Stimulated activated memory B cell treated with anti-CD40 and anti-IgM and Interleukin-4, amounts not matched to agents 10 μg/mL and 1 μg/mL and 100 μg/mL, for 72 hours (primary cell): Measurements from ENCODE around the gene LIN28B.
"Not testable (repeated sequence)": the region's sequence is repeated elsewhere in the genome, so short reads cannot be mapped to it uniquely, and the experiment has no call there.

Experiments used
- ATAC-seq: fragments of 150-1000 bp; cut with Tn5 transposase; 2 replicates; pipeline ENCODE4 v1.10.0; 2021
- H3K27ac Mint-ChIP-seq: one replicate; pipeline ENCODE4 v1.8.0; 2022; ENCODE audit warnings: mild to moderate bottlenecking, mixed read lengths
- H3K27me3 Mint-ChIP-seq: one replicate; pipeline ENCODE4 v1.8.0; 2022; ENCODE audit warnings: mixed read lengths
- H3K36me3 Mint-ChIP-seq: one replicate; pipeline ENCODE4 v1.8.0; 2022; ENCODE audit warnings: mixed read lengths
- H3K4me1 Mint-ChIP-seq: one replicate; pipeline ENCODE4 v1.8.0; 2022; ENCODE audit warnings: mixed read lengths
- H3K4me3 Mint-ChIP-seq: one replicate; pipeline ENCODE4 v1.8.0; 2022; ENCODE audit warnings: mild to moderate bottlenecking, moderate library complexity, mixed read lengths
- H3K9me3 Mint-ChIP-seq: one replicate; pipeline ENCODE4 v1.8.0; 2022; ENCODE audit warnings: mixed read lengths

The LIN28B gene

DNA sequence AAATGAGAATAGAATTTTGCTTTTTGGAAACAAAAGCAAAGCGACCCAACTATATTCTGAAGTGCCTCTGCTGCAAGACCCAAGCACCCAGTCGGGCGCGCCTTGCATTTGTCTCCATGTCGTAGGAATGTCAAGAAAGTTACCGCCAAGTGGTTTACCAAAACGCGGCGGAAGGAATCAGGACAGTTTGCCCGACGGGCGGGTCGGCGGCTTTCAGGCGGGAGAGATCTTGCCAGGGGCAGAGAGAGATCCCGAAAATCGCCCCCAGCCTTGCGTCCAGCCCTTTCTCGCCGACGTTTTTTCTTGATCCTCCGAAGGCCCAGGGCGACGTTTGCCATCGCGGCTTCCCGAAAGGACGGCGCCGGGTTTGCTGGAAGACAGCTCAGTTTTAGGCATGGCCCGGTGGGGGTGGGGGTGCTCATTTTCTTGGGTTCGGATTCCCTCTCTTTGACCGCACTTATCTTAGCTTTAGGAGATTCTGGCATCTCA, 4.0 kb upstream of the LIN28B start:
- no peak overlapping the region for H3K4me3 Mint-ChIP-seq
- peaks cover 3% of the 10 kb centered on the region for H3K9me3 Mint-ChIP-seq
- no peak overlapping the region for H3K27ac Mint-ChIP-seq
- H3K4me1 Mint-ChIP-seq: peaks cover 6% of the 10 kb centered on the region
- no peaks in the 10 kb centered on the region for H3K36me3 Mint-ChIP-seq
- H3K27me3 Mint-ChIP-seq: peaks cover 46% of the 10 kb centered on the region
- ATAC-seq: no peak

DNA sequence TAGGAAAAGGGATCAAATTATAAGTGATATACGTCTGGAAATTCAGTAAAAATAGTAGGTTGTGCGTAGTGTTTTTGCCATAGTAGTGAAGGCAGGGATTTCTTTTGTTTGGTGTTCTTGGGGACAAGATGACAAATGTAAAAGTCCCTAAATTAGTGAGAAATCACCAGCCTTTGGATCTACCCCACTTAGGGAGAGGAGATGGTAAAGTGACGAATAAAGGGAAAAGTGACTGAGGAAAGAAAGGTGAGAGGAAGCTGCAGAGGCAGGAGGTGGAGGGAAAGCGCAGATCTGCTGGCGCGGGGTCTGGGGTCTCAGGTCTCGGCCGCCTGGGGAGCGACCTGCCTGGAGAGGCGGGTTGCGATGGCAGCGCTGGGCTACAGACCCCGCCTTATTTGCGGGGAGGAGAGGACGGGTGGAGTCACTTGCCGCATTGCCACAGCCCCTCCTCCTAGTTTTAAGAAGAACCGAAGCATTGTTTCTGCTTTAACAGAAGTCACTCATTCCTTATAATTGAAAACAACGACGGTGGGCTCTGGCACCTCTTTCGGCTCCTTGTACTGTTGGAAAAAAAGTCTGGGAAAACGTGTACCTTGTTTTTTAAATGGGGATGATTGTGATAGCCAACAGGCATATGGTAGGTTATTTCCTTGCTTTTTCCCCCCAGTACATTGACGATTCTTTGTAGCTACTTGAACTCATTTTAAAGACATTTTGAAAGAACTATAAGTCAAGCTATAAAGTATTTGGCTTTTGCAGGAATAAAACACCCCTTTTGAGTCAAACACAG, 3.3 kb upstream of the LIN28B start:
- H3K4me1 Mint-ChIP-seq, ATAC-seq, H3K9me3 Mint-ChIP-seq, H3K36me3 Mint-ChIP-seq, H3K27ac Mint-ChIP-seq, H3K4me3 Mint-ChIP-seq: not testable (repeated sequence)
- peaks cover 48% of the 10 kb centered on the region for H3K27me3 Mint-ChIP-seq

DNA sequence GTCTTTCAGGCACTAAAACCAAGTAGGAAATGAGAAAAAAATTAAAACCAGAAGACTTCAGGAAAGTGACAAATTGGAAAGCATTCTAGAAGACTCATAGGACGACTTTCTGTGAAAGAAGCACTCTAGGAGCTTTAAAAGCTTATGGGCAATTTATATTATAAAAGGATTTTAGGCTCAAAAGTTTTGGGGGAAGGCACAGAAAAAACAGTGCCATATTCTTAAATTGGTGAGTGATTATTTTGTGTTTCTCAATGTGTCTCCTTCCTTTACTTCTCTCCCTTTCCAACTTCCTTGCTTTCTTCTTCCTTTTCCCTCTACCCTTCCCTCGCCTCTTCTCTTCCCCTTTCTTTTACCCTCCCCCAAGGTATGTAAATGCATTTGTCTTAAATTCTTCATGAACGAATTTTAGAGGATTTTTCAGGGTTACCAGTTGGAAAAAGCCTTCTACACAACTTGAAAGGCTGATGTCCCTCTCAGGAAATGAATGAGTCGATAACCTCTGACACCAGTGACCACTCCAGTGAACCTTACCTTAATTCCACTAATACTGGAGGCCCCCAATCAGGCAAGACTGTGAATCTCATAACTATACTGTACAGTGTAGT, 2.6 kb upstream of the LIN28B start:
- H3K4me1 Mint-ChIP-seq: peaks cover 6% of the 10 kb centered on the region
- H3K9me3 Mint-ChIP-seq: peaks cover 3% of the 10 kb centered on the region
- H3K27ac Mint-ChIP-seq: no peak overlapping the region
- no peak for ATAC-seq
- H3K27me3 Mint-ChIP-seq: peaks cover 55% of the 10 kb centered on the region
- H3K36me3 Mint-ChIP-seq: no peaks in the 10 kb centered on the region
- no peak overlapping the region for H3K4me3 Mint-ChIP-seq

DNA sequence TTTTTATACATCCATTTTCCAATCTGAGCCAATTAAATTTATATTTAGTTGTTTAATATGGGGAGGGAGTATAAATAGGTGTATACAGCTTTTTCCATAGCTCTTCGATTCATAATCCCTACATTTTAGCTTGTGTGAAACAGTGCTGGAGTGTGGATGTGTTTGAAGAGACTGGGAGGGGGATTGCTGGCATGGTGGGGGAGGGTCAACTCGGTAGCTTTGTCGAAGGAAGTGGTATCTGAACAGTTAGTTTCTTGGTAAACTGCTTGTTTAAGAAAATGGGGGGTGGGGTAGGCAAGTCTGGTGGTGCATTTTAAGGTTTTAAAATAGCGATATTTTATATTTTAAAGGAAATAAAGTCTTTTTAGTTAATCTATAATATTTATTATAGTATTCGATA, 1.4 kb upstream of the LIN28B start:
- peaks cover 6% of the 10 kb centered on the region for H3K4me1 Mint-ChIP-seq
- H3K9me3 Mint-ChIP-seq: peaks cover 3% of the 10 kb centered on the region
- H3K36me3 Mint-ChIP-seq: no peaks in the 10 kb centered on the region
- ATAC-seq: no peak
- peaks cover 60% of the 10 kb centered on the region for H3K27me3 Mint-ChIP-seq
- no peak overlapping the region for H3K27ac Mint-ChIP-seq
- no peak overlapping the region for H3K4me3 Mint-ChIP-seq

DNA sequence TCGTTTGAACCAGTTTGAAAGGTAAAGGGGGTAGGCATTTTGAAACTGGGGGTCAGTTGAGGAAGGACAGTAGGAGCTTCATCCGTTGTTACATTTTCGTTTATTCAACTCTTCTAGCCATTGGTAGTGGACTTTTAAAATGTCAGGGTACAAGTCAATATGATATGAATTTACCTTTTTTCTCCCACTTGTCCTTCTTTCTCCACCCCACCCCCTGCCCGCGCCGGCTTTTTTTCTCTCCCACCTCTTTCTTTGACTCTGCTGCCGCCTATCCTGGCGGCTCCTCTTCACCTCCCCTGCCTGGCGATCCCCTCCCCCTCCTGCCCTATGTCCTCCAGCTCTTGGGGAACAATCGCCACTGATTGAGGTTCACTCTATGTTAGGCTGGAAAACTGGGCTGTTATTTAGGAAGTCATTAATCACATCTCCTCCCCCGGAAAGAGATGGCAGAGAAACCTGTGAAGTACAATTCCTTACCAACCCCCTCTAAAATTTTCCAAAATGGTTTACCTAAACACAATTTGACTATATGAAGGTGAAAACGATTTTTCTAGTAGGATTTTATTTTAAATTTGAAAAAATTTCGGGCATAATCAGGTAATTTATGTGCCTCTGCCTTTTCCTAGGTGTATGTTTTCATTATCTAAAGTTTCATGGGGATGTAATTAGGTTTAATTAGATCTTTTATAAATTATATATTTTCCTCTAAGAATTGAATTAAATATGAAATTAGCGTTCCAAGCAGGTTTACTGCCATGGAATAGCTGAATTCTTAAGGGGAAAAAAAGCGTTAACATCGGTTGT, 778 bp upstream of the LIN28B start:
- peaks cover 6% of the 10 kb centered on the region for H3K4me1 Mint-ChIP-seq
- H3K27ac Mint-ChIP-seq: no peak overlapping the region
- H3K36me3 Mint-ChIP-seq: no peaks in the 10 kb centered on the region
- no peak overlapping the region for H3K4me3 Mint-ChIP-seq
- peaks cover 3% of the 10 kb centered on the region for H3K9me3 Mint-ChIP-seq
- ATAC-seq: no peak
- H3K27me3 Mint-ChIP-seq: peaks cover 60% of the 10 kb centered on the region

DNA sequence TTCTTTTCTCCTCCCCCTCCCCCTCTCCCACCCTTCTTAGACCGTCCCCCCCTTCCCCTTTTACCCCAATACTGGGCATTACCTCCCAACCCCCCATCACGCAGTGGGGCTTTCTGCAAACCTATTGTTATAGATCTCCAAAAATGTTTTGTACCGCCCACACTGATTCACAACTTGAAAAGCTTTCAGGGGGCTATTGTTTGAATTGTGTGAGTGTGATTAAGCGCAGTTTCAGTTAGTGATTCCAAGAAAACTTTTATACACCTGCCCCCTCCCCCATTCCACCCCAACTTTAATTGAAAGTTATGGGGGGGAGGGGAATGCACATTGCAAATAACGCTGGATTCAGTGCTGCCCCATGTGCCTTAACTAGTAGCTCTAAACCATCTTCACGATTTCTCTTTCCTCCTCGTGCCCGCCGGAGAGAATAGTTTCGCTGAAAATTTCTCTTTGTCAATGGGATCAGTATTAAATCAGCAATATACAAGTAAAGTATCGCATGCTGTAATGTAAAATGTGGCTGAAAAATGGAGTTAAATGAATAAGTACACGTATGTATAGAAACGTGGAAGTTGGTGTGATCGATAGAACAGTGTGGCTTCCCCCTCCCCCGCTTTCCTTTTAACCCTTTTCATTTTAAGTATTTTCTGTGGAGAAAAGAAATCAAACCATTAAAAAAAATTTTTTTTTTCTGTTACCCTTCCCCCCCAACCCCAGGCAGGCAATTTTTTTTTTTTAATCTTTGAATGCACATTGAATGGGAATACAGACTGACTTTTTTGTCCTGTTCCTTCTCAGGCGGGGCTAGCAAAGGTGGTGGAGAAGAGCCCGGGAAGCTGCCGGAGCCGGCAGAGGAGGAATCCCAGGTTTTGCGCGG, 632 bp downstream of the LIN28B start:
- ATAC-seq: no peak
- Mint-ChIP-seq H3K27ac (no peak overlapping the region), H3K27me3 (peaks cover 60% of the 10 kb centered on the region), H3K4me3 (no peak overlapping the region), H3K9me3 (peaks cover 3% of the 10 kb centered on the region), H3K36me3 (no peaks in the 10 kb centered on the region), H3K4me1 (peaks cover 6% of the 10 kb centered on the region)

DNA sequence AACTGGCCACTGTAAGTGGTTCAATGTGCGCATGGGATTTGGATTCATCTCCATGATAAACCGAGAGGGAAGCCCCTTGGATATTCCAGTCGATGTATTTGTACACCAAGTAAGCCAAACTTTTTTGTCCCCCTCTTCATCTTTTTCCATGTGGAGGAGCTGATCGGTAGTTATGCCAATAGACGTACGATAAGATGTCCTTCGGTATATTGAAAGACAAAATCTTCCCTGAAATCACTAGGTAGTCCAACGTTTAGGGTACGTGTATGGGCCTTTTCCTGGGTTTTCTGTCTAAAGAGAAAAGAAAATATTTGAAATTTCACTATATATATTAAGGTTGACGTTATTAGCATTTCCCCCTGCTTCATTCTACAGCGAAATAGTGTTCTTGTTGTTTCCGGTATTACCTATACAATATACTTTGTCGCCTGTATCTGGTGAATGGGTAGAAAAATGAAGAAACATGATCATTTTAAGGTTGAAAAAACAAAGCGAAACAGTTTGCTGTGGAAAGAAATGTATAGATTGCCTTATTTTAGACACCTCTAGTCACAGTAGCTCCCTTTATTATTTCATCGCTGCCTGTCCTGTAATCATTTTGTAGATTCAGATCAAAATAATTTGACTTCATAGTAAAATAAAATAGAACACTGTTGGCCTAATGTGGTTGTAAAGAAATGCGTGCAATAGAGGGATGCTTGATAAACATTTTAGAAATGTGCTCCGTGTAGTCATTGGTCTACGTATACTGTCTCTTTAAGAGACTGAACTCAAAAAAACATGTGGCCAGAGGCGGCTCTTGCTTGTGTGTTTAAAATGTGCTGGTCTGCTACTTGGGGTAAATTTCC, 1.5 kb downstream of the LIN28B start:
- Mint-ChIP-seq H3K9me3 (peaks cover under 1% of the 10 kb centered on the region), H3K27me3 (peaks cover 54% of the 10 kb centered on the region), H3K36me3 (no peaks in the 10 kb centered on the region), H3K27ac (no peak overlapping the region), H3K4me1 (peaks cover 3% of the 10 kb centered on the region), H3K4me3 (no peak overlapping the region)
- ATAC-seq: no peak

DNA sequence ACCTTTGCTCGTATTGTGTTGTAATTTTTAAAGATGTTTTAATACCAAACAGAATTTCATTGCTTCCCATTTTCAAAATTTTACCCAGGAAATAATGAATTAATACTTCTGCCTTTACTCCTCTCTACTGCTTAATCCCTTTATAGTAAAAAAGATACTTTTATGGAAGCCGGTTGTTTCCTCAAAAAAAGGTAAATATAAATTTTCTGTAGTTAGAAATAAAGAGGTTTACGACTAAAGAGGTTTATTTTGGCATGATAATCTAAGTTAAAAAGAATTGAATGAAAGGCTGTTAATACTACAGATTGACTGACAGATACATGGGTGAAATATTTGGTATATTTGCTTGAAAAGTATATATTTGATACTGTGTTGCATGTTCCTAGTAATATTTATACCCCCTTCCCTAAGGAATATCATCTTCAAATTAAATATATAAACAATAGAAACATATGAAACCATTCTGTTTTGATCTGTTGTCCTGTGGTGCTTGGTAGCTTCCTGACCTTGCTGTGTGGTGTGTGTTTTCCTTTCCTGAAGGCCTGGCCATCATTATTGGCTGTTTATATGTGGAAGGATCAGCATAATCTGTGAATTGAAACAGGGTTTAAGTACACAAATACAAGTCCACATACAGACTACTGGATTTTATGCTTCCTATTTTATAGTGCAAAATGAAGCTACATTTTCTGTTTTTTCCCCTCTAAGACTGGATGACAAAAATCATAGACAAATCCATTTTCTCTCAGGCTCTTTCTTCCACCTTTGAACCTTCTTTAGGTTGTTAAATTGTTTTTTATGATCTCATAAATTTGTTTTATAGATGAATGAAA, 2.3 kb downstream of the LIN28B start:
- no peak for ATAC-seq
- Mint-ChIP-seq H3K9me3 (no peaks in the 10 kb centered on the region), H3K27ac (no peak overlapping the region), H3K4me3 (no peak overlapping the region), H3K36me3 (no peaks in the 10 kb centered on the region), H3K27me3 (peaks cover 45% of the 10 kb centered on the region), H3K4me1 (no peaks in the 10 kb centered on the region)

DNA sequence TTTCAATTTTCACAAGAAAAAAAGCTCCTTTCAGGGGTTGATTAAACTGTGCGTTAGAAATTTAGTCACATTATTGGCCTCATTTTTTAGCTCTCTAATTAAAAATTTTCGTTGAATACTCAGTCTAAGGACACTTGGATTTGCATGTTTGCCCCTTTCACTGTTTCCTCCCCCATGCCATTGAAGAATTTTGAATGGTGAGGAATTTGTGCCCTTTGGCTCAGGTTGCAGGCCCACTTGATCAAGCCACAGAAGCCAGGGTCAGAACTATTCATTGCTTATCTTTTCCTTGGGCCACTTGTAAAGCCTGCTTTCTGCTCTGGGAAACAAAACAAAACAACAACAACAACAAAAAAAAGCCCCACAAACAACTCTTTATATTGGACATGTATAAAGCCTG, 12.2 kb downstream of the LIN28B start:
- Mint-ChIP-seq H3K27me3 (no peaks in the 10 kb centered on the region), H3K27ac (no peak overlapping the region), H3K4me3 (no peak overlapping the region), H3K36me3 (no peaks in the 10 kb centered on the region), H3K9me3 (no peaks in the 10 kb centered on the region), H3K4me1 (no peaks in the 10 kb centered on the region)
- ATAC-seq: no peak

DNA sequence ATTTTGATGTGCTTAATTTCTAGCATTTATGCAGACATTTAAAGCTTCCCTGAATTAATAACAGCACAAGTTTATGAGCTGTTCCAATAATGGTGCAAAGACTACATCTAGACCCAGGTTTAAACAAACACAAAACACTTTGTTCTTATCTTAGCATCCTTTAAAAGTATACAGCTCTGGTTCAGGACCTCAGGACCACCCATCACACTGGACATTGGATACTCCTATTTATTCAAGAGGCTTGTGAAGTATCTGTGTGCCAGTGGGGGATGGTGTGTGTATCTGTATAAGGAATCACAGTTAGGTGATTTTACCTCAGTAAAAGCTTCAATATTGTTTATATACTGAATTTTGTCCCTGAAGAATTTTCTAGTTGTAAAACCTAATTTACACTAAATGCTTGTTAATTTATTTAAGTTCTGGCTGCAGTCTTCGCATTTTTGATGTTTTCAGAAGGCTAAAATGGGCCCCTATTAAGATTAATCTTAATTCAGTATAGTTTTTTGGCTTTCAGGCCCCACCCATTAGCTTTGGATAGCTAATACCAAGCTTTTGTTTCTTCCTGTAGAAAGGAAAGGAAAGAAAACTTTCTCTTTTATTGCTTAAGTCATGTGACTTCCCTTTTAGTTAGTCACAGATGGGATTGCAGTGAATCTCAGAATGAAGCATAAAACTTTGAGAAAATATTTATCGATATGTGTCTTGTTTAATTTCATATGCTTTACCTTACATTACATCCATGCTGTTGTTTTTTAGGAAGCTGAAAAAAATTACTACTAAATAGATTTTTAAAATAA, 13.1 kb downstream of the LIN28B start:
- Mint-ChIP-seq H3K27me3 (no peaks in the 10 kb centered on the region), H3K4me3 (no peak overlapping the region), H3K36me3 (no peaks in the 10 kb centered on the region), H3K27ac (no peak overlapping the region), H3K4me1 (no peaks in the 10 kb centered on the region), H3K9me3 (no peaks in the 10 kb centered on the region)
- ATAC-seq: no peak

DNA sequence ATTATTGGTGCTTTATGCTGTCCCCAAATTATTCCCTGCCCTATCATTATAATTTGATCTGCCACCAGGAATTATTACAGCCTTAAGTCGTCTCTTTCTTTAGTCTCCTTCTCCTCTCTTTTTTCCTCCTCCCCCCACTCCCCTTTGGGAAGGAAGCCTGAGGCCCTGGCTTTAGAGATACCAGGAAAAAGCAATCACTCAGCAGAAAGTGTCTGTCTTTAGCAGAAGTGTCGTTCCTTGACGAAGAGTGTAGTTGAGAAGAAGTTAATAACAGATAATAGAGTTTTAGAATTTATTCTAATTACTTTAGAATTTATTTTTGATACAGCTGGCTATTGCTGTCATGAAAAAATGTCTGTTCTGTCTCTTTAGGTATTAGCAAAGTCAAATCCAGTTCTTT, 16.5 kb downstream of the LIN28B start:
- H3K27me3 Mint-ChIP-seq: no peaks in the 10 kb centered on the region
- H3K36me3 Mint-ChIP-seq: no peaks in the 10 kb centered on the region
- H3K9me3 Mint-ChIP-seq: no peaks in the 10 kb centered on the region
- ATAC-seq: no peak
- H3K4me1 Mint-ChIP-seq: no peaks in the 10 kb centered on the region
- no peak overlapping the region for H3K27ac Mint-ChIP-seq
- H3K4me3 Mint-ChIP-seq: no peak overlapping the region

DNA sequence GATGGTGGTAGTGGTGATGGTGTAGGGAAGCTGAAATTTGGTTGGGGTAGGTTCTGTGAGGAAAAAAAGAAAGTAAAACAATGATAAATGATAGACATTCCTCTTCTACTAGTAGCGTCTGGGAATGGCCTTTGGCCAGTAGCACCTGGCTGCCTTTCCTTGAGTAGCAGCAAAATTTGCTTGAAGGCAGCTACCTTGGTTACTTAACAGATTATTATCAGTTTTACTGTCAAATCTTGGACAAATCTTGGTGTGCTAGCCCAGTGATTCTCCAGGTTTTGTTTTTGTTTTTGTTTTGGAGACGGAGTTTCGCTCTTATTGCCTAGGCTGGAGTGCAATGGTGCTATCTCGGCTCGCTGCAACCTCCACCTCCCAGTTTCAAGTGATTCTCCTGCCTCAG, 26.4 kb downstream of the LIN28B start:
- Mint-ChIP-seq H3K4me1 (no peaks in the 10 kb centered on the region), H3K36me3 (no peaks in the 10 kb centered on the region), H3K9me3 (no peaks in the 10 kb centered on the region), H3K27ac (no peak overlapping the region), H3K27me3 (no peaks in the 10 kb centered on the region), H3K4me3 (no peak overlapping the region)
- ATAC-seq: no peak

DNA sequence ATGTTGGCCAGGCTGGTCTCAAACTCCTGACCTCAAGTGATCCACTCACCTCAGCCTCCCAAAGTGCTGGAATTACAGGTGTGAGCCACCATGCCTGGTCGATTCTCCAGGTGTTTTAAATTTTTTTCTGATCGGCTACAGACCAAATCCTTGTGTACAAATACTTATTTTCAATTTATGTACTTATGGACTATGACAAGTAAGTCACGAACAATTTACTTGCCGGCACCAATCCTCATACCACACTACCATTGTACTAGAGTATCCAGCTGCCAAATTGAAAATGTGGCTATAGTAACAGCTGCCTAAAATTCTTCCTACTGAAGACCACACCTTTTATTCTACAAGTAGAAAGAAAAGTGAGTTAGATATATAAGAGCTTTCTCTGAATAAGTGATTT, 26.9 kb downstream of the LIN28B start:
- H3K27ac Mint-ChIP-seq: no peak overlapping the region
- H3K9me3 Mint-ChIP-seq: no peaks in the 10 kb centered on the region
- ATAC-seq: no peak
- H3K4me1 Mint-ChIP-seq: no peaks in the 10 kb centered on the region
- peaks cover 2% of the 10 kb centered on the region for H3K27me3 Mint-ChIP-seq
- no peaks in the 10 kb centered on the region for H3K36me3 Mint-ChIP-seq
- no peak overlapping the region for H3K4me3 Mint-ChIP-seq
